PC-3 (cell line): ENCODE data around the gene MAP2K7. TPM values are rescaled to one million over a fixed set of nuclear protein-coding genes. Genes with fewer than 3 reads are reported as not detected.

Experiments used
- ATAC-seq: fragments of 200-7000 bp; cut with Tn5 transposase; 2 replicates; pipeline ENCODE4 v1.9.1; 2020; ENCODE audit warnings: mild to moderate bottlenecking, moderate library complexity
- BruUV-seq: library from RNA; stranded (reverse); fragments of 400-500 nt; replicated peaks from 2 replicates; lab custom pipeline; 2021; lab: Mats Ljungman, UMichigan
- CTCF ChIA-PET: fragments of 300-600 bp; sonication (Branson Sonifier 250); formaldehyde crosslinking; loops from one replicate; lab custom pipeline; 2022; ENCODE audit warnings: antibody characterized with exemption; lab: Charles Lee
- POLR2A ChIA-PET: fragments of 300-600 bp; sonication (Branson Sonifier 250); formaldehyde crosslinking; loops from one replicate; lab custom pipeline; 2022; ENCODE audit warnings: antibody characterized with exemption; ENCODE audit not compliant: unreplicated experiment; lab: Charles Lee
- DNase-seq: peaks from one replicate; pipeline ENCODE4 v3.0.0-alpha.2; 2015
- H2AFZ ChIP-seq: fragments of 300-600 bp; sonication (generic); 2 replicates; pipeline ENCODE4 v1.6.0; 2016; ENCODE audit warnings: antibody characterized with exemption, low read length
- H3F3A ChIP-seq: fragments of 300-600 bp; sonication (generic); one replicate; pipeline ENCODE4 v1.6.0; 2017; ENCODE audit warnings: antibody characterized with exemption, low read length, control low read depth, mild to moderate bottlenecking; ENCODE audit not compliant: unreplicated experiment
- H3K27ac ChIP-seq: fragments of 300-600 bp; sonication (generic); 2 replicates; pipeline ENCODE4 v1.5.1; 2016; ENCODE audit warnings: mild to moderate bottlenecking, low read length
- H3K27me3 ChIP-seq: fragments of 300-600 bp; sonication (generic); 2 replicates; pipeline ENCODE4 v1.6.1; 2016; ENCODE audit warnings: low read length, mixed read lengths
- H3K36me3 ChIP-seq: fragments of 300-600 bp; sonication (generic); 2 replicates; pipeline ENCODE4 v1.6.1; 2016; ENCODE audit warnings: low read depth, mixed run types, low read length, mixed read lengths
- H3K4me1 ChIP-seq: fragments of 300-600 bp; sonication (generic); 2 replicates; pipeline ENCODE4 v1.5.1; 2016; ENCODE audit warnings: low read length; ENCODE audit not compliant: insufficient read depth
- H3K4me2 ChIP-seq: fragments of 300-600 bp; sonication (generic); 2 replicates; pipeline ENCODE4 v1.6.0; 2016; ENCODE audit warnings: low read length
- H3K4me3 ChIP-seq: fragments of 300-600 bp; sonication (generic); 2 replicates; pipeline ENCODE4 v1.5.1; 2016; ENCODE audit warnings: mild to moderate bottlenecking, low read length, mixed read lengths
- H3K79me2 ChIP-seq: fragments of 300-600 bp; sonication (generic); 2 replicates; pipeline ENCODE4 v1.6.1; 2017; ENCODE audit warnings: low read length, mixed read lengths
- H3K9ac ChIP-seq: fragments of 300-600 bp; sonication (generic); 2 replicates; pipeline ENCODE4 v1.6.0; 2016; ENCODE audit warnings: mild to moderate bottlenecking, low read length
- H3K9me2 ChIP-seq: fragments of 300-600 bp; sonication (generic); replicated peaks from 2 replicates; pipeline ENCODE4 v1.6.1; 2016; ENCODE audit warnings: mixed run types, low read length, mixed read lengths
- H3K9me3 ChIP-seq: fragments of 300-600 bp; sonication (generic); 2 replicates; pipeline ENCODE4 v1.6.1; 2016; ENCODE audit warnings: low read length, mixed read lengths
- H4K20me1 ChIP-seq: fragments of 300-600 bp; sonication (generic); 2 replicates; pipeline ENCODE4 v1.6.1; 2016; ENCODE audit warnings: low read length, mixed read lengths
- EZH2 ChIP-seq: fragments of 300-600 bp; sonication (generic); IDR thresholded peaks from one replicate; pipeline ENCODE4 v1.6.1; 2017; ENCODE audit warnings: antibody characterized with exemption, mild to moderate bottlenecking, low read length; ENCODE audit not compliant: unreplicated experiment
- EZH2phosphoT487 ChIP-seq: fragments of 300-600 bp; sonication (generic); IDR thresholded peaks from 2 replicates; pipeline ENCODE4 v1.6.1; 2018; ENCODE audit warnings: mild to moderate bottlenecking, antibody characterized with exemption, low read length, borderline replicate concordance
- intact Hi-C: fragments of 100-400 bp; cut with micrococcal nuclease; formaldehyde crosslinking; loops from 2 replicates; pipeline ENCODE4 v1.9.0; 2023
- total RNA-seq: library from RNA; depleted of rRNA; stranded (reverse); fragments of >200 nt; gene quantifications from 2 replicates; pipeline ENCODE4 v1.2.3, GENCODE V29; 2014
- TF ChIP-seq, protein P1 (sequence below): fragments of 300-600 bp; sonication (generic); conservative IDR thresholded peaks from 2 replicates; pipeline ENCODE4 v1.5.1; 2017; ENCODE audit warnings: antibody characterized with exemption, low read depth, mild to moderate bottlenecking, low read length

The MAP2K7 gene
- total RNA-seq, 1 experiment from 2014 or later, result 39.3 TPM

DNA sequence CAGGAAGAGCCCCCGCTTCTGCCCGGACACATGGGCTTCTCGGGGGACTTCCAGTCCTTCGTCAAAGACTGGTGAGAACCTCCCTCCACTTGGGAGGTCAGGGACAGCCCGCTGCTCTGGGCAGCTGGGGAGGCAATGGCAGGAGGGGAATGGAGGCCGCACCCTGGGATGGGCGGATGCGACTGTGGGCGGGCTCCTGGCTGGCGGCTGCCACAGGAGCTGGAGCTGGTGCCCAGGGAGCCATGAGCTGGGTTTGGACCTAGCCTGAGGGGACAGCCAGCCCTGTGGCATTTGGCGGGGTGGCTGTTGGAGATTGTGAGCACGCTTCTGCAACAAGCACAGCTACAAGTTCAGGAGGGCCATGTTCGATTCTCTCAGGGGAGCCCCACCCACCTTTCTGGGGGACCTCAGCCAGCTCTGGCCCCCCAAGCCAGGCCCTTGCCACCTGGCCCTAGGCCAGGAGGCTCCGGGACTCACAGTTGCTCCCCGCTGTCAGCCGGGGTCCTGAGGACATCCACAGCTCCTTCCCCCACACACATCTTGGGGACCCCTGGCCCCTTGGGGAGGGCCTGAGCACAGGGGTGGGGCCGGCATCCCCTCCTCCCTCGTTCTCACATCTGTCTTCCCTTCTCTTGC is 7.9 kb downstream of the MAP2K7 start:
- peaks cover 20% of the 10 kb centered on the region for H3K36me3 ChIP-seq
- H2AFZ ChIP-seq, result no peak overlapping the region
- peaks cover 7% of the 10 kb centered on the region for H3K4me1 ChIP-seq
- intact Hi-C loops, result no loop called here
- no peaks in the 10 kb centered on the region for H3K27me3 ChIP-seq
- BruUV-seq, result no TSS peak
- no peak overlapping the region for H3K4me3 ChIP-seq
- no peak overlapping the region for H3K27ac ChIP-seq
- DNase-seq, result no peak
- no peaks in the 10 kb centered on the region for H3K9me3 ChIP-seq
- no peak overlapping the region for H3K4me2 ChIP-seq
- H3K9me2 ChIP-seq, result no peaks in the 10 kb centered on the region
- H4K20me1 ChIP-seq, result 0 out of 2 replicates have a peak, but pooled peaks cover 3% of the 10 kb centered on the region
- no peak for TF ChIP-seq EZH2phosphoT487
- TF ChIP-seq EZH2, result no peak
- TF ChIP-seq, protein P1, sequence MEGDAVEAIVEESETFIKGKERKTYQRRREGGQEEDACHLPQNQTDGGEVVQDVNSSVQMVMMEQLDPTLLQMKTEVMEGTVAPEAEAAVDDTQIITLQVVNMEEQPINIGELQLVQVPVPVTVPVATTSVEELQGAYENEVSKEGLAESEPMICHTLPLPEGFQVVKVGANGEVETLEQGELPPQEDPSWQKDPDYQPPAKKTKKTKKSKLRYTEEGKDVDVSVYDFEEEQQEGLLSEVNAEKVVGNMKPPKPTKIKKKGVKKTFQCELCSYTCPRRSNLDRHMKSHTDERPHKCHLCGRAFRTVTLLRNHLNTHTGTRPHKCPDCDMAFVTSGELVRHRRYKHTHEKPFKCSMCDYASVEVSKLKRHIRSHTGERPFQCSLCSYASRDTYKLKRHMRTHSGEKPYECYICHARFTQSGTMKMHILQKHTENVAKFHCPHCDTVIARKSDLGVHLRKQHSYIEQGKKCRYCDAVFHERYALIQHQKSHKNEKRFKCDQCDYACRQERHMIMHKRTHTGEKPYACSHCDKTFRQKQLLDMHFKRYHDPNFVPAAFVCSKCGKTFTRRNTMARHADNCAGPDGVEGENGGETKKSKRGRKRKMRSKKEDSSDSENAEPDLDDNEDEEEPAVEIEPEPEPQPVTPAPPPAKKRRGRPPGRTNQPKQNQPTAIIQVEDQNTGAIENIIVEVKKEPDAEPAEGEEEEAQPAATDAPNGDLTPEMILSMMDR, result no peak
- POLR2A ChIA-PET, result interaction anchor here (0.6 kb wide), 1 partner anchor 8 kb away, joined by 3 read pairs; no protein-coding TSS in a partner anchor
- CTCF ChIA-PET, result no interaction called here
- peaks cover 20% of the 10 kb centered on the region for H3K79me2 ChIP-seq
- ATAC-seq, result no peak
- H3F3A ChIP-seq, result no peaks in the 10 kb centered on the region
- no peak overlapping the region for H3K9ac ChIP-seq

DNA sequence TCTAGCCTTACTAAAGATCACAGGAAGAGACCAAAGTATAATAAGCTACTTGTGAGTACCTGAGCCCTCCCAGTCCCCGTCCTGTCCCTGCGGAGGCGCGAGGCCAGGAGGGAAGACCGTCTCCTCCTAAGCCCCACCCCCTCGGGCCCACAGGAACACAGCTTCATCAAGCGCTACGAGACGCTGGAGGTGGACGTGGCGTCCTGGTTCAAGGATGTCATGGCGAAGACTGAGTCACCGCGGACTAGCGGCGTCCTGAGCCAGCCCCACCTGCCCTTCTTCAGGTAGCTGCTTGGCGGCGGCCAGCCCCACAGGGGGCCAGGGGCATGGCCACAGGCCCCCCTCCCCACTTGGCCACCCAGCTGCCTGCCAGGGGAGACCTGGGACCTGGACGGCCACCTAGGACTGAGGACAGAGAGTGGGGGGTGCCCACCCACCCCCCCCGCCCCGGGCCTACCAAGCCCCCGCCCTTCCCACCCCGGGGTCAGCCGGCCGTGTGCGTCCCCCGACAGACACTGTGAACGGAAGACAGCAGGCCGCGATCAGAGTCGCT is 8.5 kb downstream of the MAP2K7 start:
- intact Hi-C loops, result no loop called here
- Histone ChIP-seq H3K4me1 (peaks cover 13% of the 10 kb centered on the region), H3K4me2 (no peak overlapping the region), H3K9me3 (no peaks in the 10 kb centered on the region), H3K4me3 (no peak overlapping the region), H3K27me3 (no peaks in the 10 kb centered on the region), H2AFZ (no peak overlapping the region), H3K9ac (no peak overlapping the region), H3K79me2 (peaks cover 14% of the 10 kb centered on the region), H3F3A (no peaks in the 10 kb centered on the region), H3K9me2 (no peaks in the 10 kb centered on the region), H4K20me1 (0 out of 2 replicates have a peak, but pooled peaks cover 3% of the 10 kb centered on the region), H3K27ac (no peak overlapping the region), H3K36me3 (peaks cover 20% of the 10 kb centered on the region)
- TF ChIP-seq EZH2, result no peak
- TF ChIP-seq, protein P1, result no peak
- TF ChIP-seq EZH2phosphoT487, result no peak
- POLR2A ChIA-PET, result interaction anchor here (0.6 kb wide), 1 partner anchor 9 kb away, joined by 3 read pairs; no protein-coding TSS in a partner anchor
- no peak for DNase-seq
- no peak for ATAC-seq
- CTCF ChIA-PET, result no interaction called here
- no TSS peak for BruUV-seq
